Measurements from ENCODE around the gene SYNGAP1. TPM values are rescaled to one million over a fixed set of nuclear protein-coding genes. Genes with fewer than 3 reads are reported as not detected.

SYNGAP1 gene
- total and polyA plus RNA-seq, 2 of the 8 experiments (the other 6 are each of a cell fraction or from before 2014, with no cell fraction given), result 31.0 to 101 TPM

- TF ChIP-seq CHD7 (IDR thresholded peaks at IDR 0.05; ENCODE audit: insufficient replicate concordance, low read length) (no peak), YY1 (IDR thresholded peaks at IDR 0.05; ENCODE audit: low read depth, low read length) (no peak), TBP (IDR thresholded peaks at IDR 0.05; ENCODE audit: low read depth, low read length) (no peak), TAF7 (optimal IDR thresholded peaks at IDR 0.05; ENCODE audit: borderline replicate concordance, low read depth, low read length) (no peak), CBX8 (IDR thresholded peaks at IDR 0.05; ENCODE audit: borderline replicate concordance, low read depth, low read length) (no peak), TCF12 (IDR thresholded peaks at IDR 0.05; ENCODE audit: low read depth, low read length) (no peak), GTF2F1 (IDR thresholded peaks at IDR 0.05; ENCODE audit: borderline replicate concordance, low read depth, low read length) (no peak), ASH2L (IDR thresholded peaks at IDR 0.05; ENCODE audit: low read length) (no peak)
Measured at GRCh38 chr6:33426590-33427511, 7.0 kb downstream of the SYNGAP1 start (continued).
